ENCODE measurements around the gene ELF4. TPM values are rescaled to one million over a fixed set of nuclear protein-coding genes. Genes with fewer than 3 reads are reported as not detected.

ELF4 gene
- total RNA-seq, 1 experiment from 2014 or later: 1.9 TPM

DNA sequence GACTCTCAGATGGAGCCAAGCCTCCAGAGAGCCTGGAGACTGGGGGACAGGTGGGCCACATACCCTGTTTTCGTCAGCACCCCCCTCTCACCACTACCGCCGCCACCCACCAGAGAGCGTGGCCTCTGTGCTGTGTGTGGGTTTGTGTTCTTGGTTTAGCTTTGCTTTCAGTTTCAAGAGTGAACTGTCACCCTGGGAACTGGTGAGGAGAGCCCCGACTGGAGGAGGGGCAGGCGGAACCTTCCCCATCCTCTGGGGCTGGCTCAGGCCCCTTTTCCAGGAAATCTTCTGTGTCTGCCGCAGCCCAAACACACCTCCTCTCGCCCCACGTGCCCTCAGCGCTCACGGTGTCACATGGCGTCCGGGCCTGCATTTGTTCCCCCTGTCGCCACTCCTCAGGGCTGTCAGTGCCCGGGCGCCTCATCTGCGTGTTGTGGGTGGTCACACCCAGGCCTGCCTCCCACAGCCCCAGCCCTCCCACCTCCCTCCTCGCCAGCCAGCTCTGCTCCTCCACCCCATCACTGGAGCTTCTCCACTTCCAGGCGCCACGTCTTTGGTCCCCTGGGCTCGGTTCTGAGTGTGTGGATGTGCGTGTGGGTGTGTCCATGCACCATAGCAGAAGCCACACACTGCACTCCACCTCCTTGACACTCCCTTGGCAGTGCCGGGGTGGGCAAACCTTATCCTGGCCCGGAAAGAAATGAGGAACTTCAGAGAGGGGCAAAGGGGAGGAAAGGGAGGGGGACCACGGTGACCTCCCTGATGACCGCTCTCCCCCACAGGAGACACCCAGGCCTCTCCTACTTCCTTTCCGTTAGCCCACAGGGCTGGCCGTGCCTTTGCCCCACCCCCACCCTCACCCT lies 27.8 kb downstream of the ELF4 start:
- no peak for DNase-seq (ENCODE audit: low spot score)
- H3K27me3 Mint-ChIP-seq (ENCODE audit: low read depth): no peaks in the 10 kb centered on the region
- TF ChIP-seq AR (CRISPR knock-in tag; IDR thresholded peaks at IDR 0.05): no peak
- no peak for TF ChIP-seq IRF2 (CRISPR knock-in tag; IDR thresholded peaks at IDR 0.05; ENCODE audit: borderline replicate concordance, low read depth)
- no peak for TF ChIP-seq GABPB1 (CRISPR knock-in tag; IDR thresholded peaks at IDR 0.05)
- no peak for TF ChIP-seq FOXP1 (CRISPR knock-in tag; IDR thresholded peaks at IDR 0.05; ENCODE audit: borderline replicate concordance)
- TF ChIP-seq ATF3 (CRISPR knock-in tag; conservative IDR thresholded peaks at IDR 0.05): no peak
- no peak for TF ChIP-seq ZNF317 (CRISPR knock-in tag; IDR thresholded peaks at IDR 0.05; ENCODE audit: borderline replicate concordance, low read depth)
- no peak for TF ChIP-seq NFYB (CRISPR knock-in tag; conservative IDR thresholded peaks at IDR 0.05; ENCODE audit: low read depth)
- TF ChIP-seq ZNF219 (CRISPR knock-in tag; IDR thresholded peaks at IDR 0.05; ENCODE audit: borderline replicate concordance): no peak
- TF ChIP-seq, protein P1, sequence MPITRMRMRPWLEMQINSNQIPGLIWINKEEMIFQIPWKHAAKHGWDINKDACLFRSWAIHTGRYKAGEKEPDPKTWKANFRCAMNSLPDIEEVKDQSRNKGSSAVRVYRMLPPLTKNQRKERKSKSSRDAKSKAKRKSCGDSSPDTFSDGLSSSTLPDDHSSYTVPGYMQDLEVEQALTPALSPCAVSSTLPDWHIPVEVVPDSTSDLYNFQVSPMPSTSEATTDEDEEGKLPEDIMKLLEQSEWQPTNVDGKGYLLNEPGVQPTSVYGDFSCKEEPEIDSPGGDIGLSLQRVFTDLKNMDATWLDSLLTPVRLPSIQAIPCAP (CRISPR knock-in tag; IDR thresholded peaks at IDR 0.05): no peak
- no peak for TF ChIP-seq TEAD1 (CRISPR knock-in tag; IDR thresholded peaks at IDR 0.05)
- no peak for TF ChIP-seq RORB (CRISPR knock-in tag; IDR thresholded peaks at IDR 0.05)
- TF ChIP-seq CBFB (CRISPR knock-in tag; IDR thresholded peaks at IDR 0.05; ENCODE audit: low read depth): no peak
- TF ChIP-seq ZBTB21 (CRISPR knock-in tag; IDR thresholded peaks at IDR 0.05; ENCODE audit: borderline replicate concordance): no peak
- no peak for TF ChIP-seq ESRRA (CRISPR knock-in tag; IDR thresholded peaks at IDR 0.05; ENCODE audit: borderline replicate concordance)
- no peaks in the 10 kb centered on the region for H3K9me3 Mint-ChIP-seq
- no peak overlapping the region for H3K4me3 Mint-ChIP-seq
- POLR2A ChIA-PET: no interaction called here
- peaks cover 20% of the 10 kb centered on the region for H3K4me1 Mint-ChIP-seq
- ATAC-seq: no peak
- H3K27ac Mint-ChIP-seq: no peak overlapping the region
- CTCF ChIA-PET: interaction anchor here (1.3 kb wide), 1 partner anchor 22 kb away, joined by 4 read pairs; no protein-coding TSS in a partner anchor
- no peaks in the 10 kb centered on the region for H3K36me3 Mint-ChIP-seq

DNA sequence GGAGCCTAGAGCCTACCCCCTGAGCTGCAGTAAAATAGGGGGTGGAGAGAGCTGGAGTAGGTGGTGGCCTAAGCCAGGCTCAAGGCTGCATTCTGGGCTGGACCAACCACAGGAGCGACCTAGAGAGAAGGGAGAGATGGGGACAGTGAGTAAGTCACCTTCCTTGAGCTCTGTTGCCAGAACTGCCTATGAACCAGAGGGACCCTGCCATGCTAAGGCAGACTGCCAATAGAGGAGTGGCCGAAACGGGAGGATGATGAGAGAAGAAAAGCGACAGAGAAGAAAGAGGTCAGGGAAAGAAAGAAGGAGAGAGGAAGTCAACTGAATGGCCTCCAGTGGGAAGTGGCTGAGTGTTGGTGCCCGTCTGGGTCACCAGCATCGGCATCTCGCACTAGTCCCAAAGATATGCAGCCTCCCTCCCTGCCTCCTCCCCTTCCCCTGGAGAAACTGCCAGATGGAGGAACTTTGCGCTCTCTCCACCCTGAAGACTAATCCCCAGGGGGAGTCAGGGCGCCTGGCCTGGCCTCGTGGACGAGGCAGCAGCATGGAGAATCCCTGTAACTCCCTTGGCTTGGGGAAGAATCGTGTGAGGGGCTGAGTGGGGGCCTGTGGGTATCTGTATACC lies 28.8 kb downstream of the ELF4 start:
- DNase-seq (ENCODE audit: low spot score): no peak
- POLR2A ChIA-PET: interaction anchor here (0.5 kb wide), 1 partner anchor 39 kb away, joined by 4 read pairs; no protein-coding TSS in a partner anchor
- H3K4me3 Mint-ChIP-seq: no peak overlapping the region
- no peak for ATAC-seq
- CTCF ChIA-PET: interaction anchor here (1.6 to 2.7 kb wide), 2 partner anchors 21 to 27 kb away, joined by 4 to 13 read pairs; no protein-coding TSS in a partner anchor
- H3K36me3 Mint-ChIP-seq: no peaks in the 10 kb centered on the region
- H3K27ac Mint-ChIP-seq: no peak overlapping the region
- H3K27me3 Mint-ChIP-seq (ENCODE audit: low read depth): no peaks in the 10 kb centered on the region
- H3K4me1 Mint-ChIP-seq: peaks cover 20% of the 10 kb centered on the region
- H3K9me3 Mint-ChIP-seq: no peaks in the 10 kb centered on the region
- TF ChIP-seq NR2C2 (CRISPR knock-in tag; IDR thresholded peaks at IDR 0.05) (no peak), ZNF138 (CRISPR knock-in tag; conservative IDR thresholded peaks at IDR 0.05) (no peak), FOXJ3 (CRISPR knock-in tag; IDR thresholded peaks at IDR 0.05; ENCODE audit: borderline replicate concordance) (no peak), NFYB (CRISPR knock-in tag; conservative IDR thresholded peaks at IDR 0.05; ENCODE audit: low read depth) (no peak), E2F1 (CRISPR knock-in tag; IDR thresholded peaks at IDR 0.05) (no peak), OVOL2 (CRISPR knock-in tag; IDR thresholded peaks at IDR 0.05; ENCODE audit: borderline replicate concordance) (no peak), ZNF425 (CRISPR knock-in tag; conservative IDR thresholded peaks at IDR 0.05) (no peak), USF2 (CRISPR knock-in tag; IDR thresholded peaks at IDR 0.05) (no peak), FOXP1 (CRISPR knock-in tag; IDR thresholded peaks at IDR 0.05; ENCODE audit: borderline replicate concordance) (no peak), RELA (CRISPR knock-in tag; IDR thresholded peaks at IDR 0.05; ENCODE audit: borderline replicate concordance) (no peak), GTF2I (CRISPR knock-in tag; conservative IDR thresholded peaks at IDR 0.05) (no peak)
- TF ChIP-seq, protein P2, sequence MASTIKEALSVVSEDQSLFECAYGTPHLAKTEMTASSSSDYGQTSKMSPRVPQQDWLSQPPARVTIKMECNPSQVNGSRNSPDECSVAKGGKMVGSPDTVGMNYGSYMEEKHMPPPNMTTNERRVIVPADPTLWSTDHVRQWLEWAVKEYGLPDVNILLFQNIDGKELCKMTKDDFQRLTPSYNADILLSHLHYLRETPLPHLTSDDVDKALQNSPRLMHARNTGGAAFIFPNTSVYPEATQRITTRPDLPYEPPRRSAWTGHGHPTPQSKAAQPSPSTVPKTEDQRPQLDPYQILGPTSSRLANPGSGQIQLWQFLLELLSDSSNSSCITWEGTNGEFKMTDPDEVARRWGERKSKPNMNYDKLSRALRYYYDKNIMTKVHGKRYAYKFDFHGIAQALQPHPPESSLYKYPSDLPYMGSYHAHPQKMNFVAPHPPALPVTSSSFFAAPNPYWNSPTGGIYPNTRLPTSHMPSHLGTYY (CRISPR knock-in tag; IDR thresholded peaks at IDR 0.05): no peak

Measured in WTC11 (cell line).